HG02970 (cell line): ENCODE data around the gene PEX11A.

ENCODE experiments used
- ATAC-seq: cut with Tn5 transposase; IDR thresholded peaks from one replicate; pipeline ENCODE4 v1.9.1; 2021; ENCODE audit warnings: mild to moderate bottlenecking, moderate library complexity, moderate number of reproducible peaks; ENCODE audit not compliant: unreplicated experiment, low FRiP score

PEX11A gene

DNA sequence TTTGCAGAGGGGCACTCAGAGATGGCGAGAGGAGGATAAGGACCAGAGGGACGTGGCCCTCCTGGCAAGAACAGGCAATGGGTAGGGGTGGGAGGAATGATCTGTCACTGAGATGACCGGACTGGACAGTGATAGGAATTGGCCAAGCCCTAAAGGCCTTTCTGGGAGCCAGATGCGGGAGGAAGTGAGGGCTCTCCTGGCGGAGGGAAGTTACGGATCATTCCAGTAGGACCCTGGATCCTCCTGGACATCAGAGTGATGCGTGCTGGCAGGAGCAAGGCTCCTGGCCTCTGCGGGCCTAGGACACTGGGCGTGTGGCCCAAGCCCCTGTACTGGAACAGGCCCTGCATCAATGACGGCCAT lies 58.7 kb downstream of the PEX11A start:
- ATAC-seq = no peak
